GM12891 (cell line): ENCODE results near the gene DPRX.

Experiments
- POLR2A ChIP-seq: IDR thresholded peaks from 2 replicates; pipeline ENCODE4 v1.6.1; 2011; ENCODE audit warnings: low read depth, low read length, control low read depth
- POLR2AphosphoS5 ChIP-seq: IDR thresholded peaks from 2 replicates; pipeline ENCODE4 v1.6.1; 2011; ENCODE audit warnings: low read depth, low read length, control low read depth
- POU2F2 ChIP-seq: IDR thresholded peaks from 2 replicates; pipeline ENCODE4 v1.6.1; 2011; ENCODE audit warnings: low read depth, mild to moderate bottlenecking, control low read depth, low read length, moderate library complexity
- SPI1 ChIP-seq: IDR thresholded peaks from 2 replicates; pipeline ENCODE4 v1.6.1; 2011; ENCODE audit warnings: low read depth, low read length, control low read depth
- TAF1 ChIP-seq: IDR thresholded peaks from 2 replicates; pipeline ENCODE4 v1.6.1; 2011; ENCODE audit warnings: low read depth, low read length, control low read depth

DNA sequence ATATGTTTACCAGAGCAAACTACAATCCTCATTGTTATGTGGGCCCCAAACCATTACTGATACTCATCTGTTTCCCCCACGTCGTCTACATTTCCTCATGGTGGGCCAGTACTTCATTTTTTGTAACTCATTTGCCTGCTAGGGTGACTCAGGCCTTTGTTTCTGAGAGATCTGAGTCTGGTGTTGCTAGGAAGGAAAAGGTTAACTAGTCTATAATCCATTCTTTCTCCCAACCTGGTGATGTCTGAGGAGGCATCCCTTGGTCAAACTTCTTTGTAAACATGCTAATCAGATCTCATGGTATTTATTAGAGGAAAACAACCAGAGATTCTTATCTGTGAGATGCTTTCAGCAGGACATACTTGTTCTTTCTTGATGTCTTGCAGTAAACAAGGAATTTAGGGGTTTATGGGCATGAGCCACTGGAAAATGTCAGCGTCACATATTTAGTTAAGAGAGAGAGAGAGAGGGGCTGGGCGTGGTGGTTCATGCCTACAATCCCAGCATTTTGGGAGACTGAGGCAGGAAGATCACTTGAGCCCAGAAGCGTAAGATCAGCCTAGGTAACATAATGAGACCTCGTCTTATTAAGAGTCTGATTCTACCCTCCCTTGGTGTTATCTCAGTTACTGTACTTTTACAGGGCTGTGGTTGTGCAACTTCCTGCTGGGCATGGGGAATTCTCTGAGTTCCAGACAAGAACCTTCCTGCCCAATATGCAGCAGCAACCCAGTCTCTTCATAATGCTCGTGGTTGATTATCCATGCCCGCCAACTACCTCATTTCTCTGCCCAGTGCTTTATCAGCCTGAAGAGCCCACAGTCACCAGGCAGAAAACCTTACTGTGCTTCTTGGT is 9.7 kb upstream of the DPRX start:
- TF ChIP-seq POLR2A (no peak), POLR2AphosphoS5 (no peak), TAF1 (no peak), POU2F2 (no peak), SPI1 (no peak)
